CD4-positive, alpha-beta T cell (primary cell): ENCODE data around the gene AKT2. TPM values are rescaled to one million over a fixed set of nuclear protein-coding genes. Genes with fewer than 3 reads are reported as not detected.

ENCODE experiments used
- ATAC-seq: fragments of 200-7000 bp; cut with Tn5 transposase; one replicate; pipeline ENCODE4 v1.10.0; 2022; ENCODE audit warnings: mild to moderate bottlenecking; ENCODE audit not compliant: poor library complexity
- CTCF ChIA-PET: fragments of 350-600 bp; sonication (Branson Sonifier 250); formaldehyde crosslinking; loops from one replicate; lab custom pipeline; 2021; ENCODE audit warnings: antibody characterized with exemption, inconsistent platforms; lab: Charles Lee
- POLR2A ChIA-PET: fragments of 350-600 bp; sonication (Branson Sonifier 250); formaldehyde crosslinking; loops from one replicate; lab custom pipeline; 2021; ENCODE audit warnings: antibody characterized with exemption, inconsistent platforms; lab: Charles Lee
- DNase-seq, 14 experiments: peaks; one replicate each; pipeline ENCODE4 v3.0.0-alpha.2; 2013 to 2020; ENCODE audit warnings: mixed read lengths in 2 of 14
- H3K27ac ChIP-seq, 2 donors: one replicate each; pipeline versions ENCODE4 v1.5.1 to v1.7.0; 2013; ENCODE audit warnings: low read length in 2 of 2, low read depth in 1 of 2, mild to moderate bottlenecking in 1 of 2
- H3K27me3 ChIP-seq, 2 experiments: 1 replicate in 1 of 2; 2 replicates in 1 of 2; pipeline versions ENCODE4 v1.6.1 to v1.7.0; 2013; ENCODE audit warnings: low read length in 2 of 2, control low read depth in 1 of 2, mild to moderate bottlenecking in 1 of 2, moderate library complexity in 1 of 2; ENCODE audit not compliant: insufficient read depth in 2 of 2, control insufficient read depth in 1 of 2
- H3K36me3 ChIP-seq: one replicate; pipeline ENCODE4 v1.6.1; 2013; ENCODE audit warnings: low read length, control low read depth; ENCODE audit not compliant: insufficient read depth
- H3K4me1 ChIP-seq: one replicate; pipeline ENCODE4 v1.6.1; 2013; ENCODE audit warnings: low read length, control low read depth; ENCODE audit not compliant: insufficient read depth
- H3K4me3 ChIP-seq: one replicate; pipeline ENCODE4 v1.5.1; 2013; ENCODE audit warnings: mild to moderate bottlenecking, low read length, moderate library complexity
- H3K9me3 ChIP-seq, 2 experiments: 1 replicate in 1 of 2; 2 replicates in 1 of 2; pipeline versions ENCODE4 v1.6.1 to v1.7.0; 2013; ENCODE audit warnings: low read length in 2 of 2, mild to moderate bottlenecking in 2 of 2, control low read depth in 1 of 2, moderate library complexity in 1 of 2; ENCODE audit not compliant: control insufficient read depth in 1 of 2, insufficient read depth in 1 of 2
- H3K27ac Mint-ChIP-seq: one replicate; pipeline ENCODE4 v1.8.0; 2020; ENCODE audit warnings: mixed read lengths
- H3K27me3 Mint-ChIP-seq: one replicate; pipeline ENCODE4 v1.8.0; 2021; ENCODE audit warnings: mixed read lengths
- H3K36me3 Mint-ChIP-seq: one replicate; pipeline ENCODE4 v1.8.0; 2021; ENCODE audit warnings: low read depth, mixed read lengths
- H3K4me1 Mint-ChIP-seq: one replicate; pipeline ENCODE4 v1.8.0; 2021; ENCODE audit warnings: low read depth, mixed read lengths
- H3K4me3 Mint-ChIP-seq: one replicate; pipeline ENCODE4 v1.8.0; 2020; ENCODE audit warnings: mild to moderate bottlenecking, mixed read lengths
- H3K9me3 Mint-ChIP-seq: one replicate; pipeline ENCODE4 v1.8.0; 2020; ENCODE audit warnings: mixed read lengths
- intact Hi-C, 2 experiments: fragments of 100-400 bp; cut with DNase I in 1 of 2; cut with micrococcal nuclease in 1 of 2; formaldehyde crosslinking; loops; one replicate each; pipeline versions ENCODE4 v1.15.1 to v1.9.0; 2023 to 2025; cut with DNase I, micrococcal nuclease
- total RNA-seq, 174 experiments: library from RNA in 2 of 174; stranded (reverse) in 2 of 174; gene quantifications; one replicate each; pipeline ENCODE4 v1.2.3 and lab custom pipeline; 2021 to 2026
- TF ChIP-seq, protein P1 (sequence below): fragments of 200-600 bp; IDR thresholded peaks from one replicate; pipeline ENCODE4 v1.8.0; 2022; ENCODE audit warnings: antibody characterized with exemption, mild to moderate bottlenecking

Gene AKT2
- total RNA-seq, 2 experiments from 2014 or later: 197 to 199 TPM

DNA sequence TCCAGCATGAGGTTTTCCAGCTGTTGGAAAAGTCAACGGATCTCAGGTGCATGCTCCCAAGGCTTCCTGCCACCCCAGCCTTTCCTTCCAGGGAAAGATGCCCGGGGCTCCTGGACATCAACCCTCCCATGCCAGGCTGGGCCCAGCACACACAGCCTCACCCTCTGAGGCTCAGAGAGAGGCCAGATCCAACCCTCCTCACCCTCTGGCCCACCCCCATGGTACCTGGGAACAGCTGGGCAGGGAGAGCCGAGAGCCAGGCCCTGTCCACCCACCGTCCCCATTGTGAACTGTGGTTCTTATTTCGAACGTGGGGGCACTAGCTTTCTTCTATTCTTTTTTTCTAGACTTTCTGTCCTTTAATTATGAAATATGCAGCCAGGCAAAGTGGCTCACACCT lies 48.8 kb downstream of the AKT2 start:
- H3K36me3 Mint-ChIP-seq: peaks cover 73% of the 10 kb centered on the region
- no peak overlapping the region for H3K4me3 Mint-ChIP-seq
- Histone ChIP-seq H3K9me3 (no peaks in the 10 kb centered on the region), H3K36me3 (peaks cover 71% of the 10 kb centered on the region), H3K4me3 (no peak overlapping the region), H3K27me3 (no peaks in the 10 kb centered on the region), H3K27ac (no peak overlapping the region), H3K4me1 (no peaks in the 10 kb centered on the region)
- intact Hi-C loops: no loop called here
- DNase-seq: no peak
- CTCF ChIA-PET: no interaction called here
- H3K4me1 Mint-ChIP-seq: no peaks in the 10 kb centered on the region
- no peak for ATAC-seq
- POLR2A ChIA-PET: no interaction called here
- H3K9me3 Mint-ChIP-seq: no peaks in the 10 kb centered on the region
- TF ChIP-seq, protein P1, sequence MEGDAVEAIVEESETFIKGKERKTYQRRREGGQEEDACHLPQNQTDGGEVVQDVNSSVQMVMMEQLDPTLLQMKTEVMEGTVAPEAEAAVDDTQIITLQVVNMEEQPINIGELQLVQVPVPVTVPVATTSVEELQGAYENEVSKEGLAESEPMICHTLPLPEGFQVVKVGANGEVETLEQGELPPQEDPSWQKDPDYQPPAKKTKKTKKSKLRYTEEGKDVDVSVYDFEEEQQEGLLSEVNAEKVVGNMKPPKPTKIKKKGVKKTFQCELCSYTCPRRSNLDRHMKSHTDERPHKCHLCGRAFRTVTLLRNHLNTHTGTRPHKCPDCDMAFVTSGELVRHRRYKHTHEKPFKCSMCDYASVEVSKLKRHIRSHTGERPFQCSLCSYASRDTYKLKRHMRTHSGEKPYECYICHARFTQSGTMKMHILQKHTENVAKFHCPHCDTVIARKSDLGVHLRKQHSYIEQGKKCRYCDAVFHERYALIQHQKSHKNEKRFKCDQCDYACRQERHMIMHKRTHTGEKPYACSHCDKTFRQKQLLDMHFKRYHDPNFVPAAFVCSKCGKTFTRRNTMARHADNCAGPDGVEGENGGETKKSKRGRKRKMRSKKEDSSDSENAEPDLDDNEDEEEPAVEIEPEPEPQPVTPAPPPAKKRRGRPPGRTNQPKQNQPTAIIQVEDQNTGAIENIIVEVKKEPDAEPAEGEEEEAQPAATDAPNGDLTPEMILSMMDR: no peak
- H3K27me3 Mint-ChIP-seq: no peaks in the 10 kb centered on the region
- no peak overlapping the region for H3K27ac Mint-ChIP-seq

DNA sequence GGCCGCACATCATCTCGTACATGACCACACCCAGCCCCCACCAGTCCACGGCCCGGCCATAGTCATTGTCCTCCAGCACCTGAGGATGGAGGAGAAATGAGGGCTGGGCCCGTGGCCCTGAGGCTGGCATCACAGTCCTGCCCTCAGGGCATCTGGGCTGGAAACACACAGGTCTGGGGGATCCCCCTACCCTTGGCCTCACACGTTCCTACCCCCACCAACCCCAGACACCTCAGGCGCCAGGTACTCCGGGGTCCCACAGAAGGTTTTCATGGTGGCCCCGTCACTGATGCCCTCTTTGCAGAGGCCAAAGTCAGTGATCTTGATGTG lies 49.2 kb downstream of the AKT2 start:
- Histone ChIP-seq H3K9me3 (no peaks in the 10 kb centered on the region), H3K27ac (no peak overlapping the region), H3K27me3 (no peaks in the 10 kb centered on the region), H3K36me3 (peaks cover 71% of the 10 kb centered on the region), H3K4me3 (no peak overlapping the region), H3K4me1 (no peaks in the 10 kb centered on the region)
- POLR2A ChIA-PET: no interaction called here
- Mint-ChIP-seq H3K27ac (no peak overlapping the region), H3K4me3 (no peak overlapping the region), H3K27me3 (no peaks in the 10 kb centered on the region), H3K36me3 (peaks cover 69% of the 10 kb centered on the region), H3K4me1 (no peaks in the 10 kb centered on the region), H3K9me3 (no peaks in the 10 kb centered on the region)
- TF ChIP-seq, protein P1: no peak
- DNase-seq: no peak
- intact Hi-C loops: no loop called here
- CTCF ChIA-PET: no interaction called here
- ATAC-seq: no peak

DNA sequence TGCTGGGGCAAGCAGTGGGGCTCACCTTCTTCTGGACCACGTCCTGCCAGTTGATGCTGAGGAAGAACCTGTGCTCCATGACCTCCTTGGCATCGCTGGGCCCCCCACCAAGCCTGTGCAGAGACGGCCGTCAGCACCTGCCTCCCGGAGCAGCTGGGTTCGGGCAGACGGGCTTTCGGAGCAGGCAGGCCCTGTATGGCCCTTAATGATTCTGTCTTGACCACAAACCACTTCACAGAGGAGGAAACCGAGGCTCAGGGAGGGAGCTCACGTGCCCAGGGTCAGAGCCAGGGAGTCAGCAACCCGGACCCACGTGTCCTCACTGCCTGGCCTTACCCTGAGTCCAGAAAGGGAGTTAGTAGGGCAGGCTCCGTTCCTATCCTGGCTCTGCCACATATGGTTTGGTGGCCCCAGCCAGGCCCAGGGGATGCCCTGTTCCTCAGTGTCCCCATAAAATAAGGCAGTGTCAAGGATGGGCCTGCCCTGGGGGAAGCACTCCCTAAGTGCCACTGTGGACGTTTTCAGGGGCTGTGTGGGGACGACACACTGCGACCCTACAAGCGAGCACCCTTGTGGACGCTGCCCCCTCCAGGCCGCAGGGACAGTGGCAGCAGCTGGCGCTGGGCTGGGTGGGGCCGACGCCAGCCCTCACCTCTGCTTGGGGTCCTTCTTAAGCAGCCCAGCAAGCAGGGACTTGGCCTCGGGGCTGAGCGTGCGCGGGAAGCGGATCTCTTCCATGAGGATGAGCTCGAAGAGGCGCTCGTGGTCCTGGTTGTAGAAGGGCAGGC lies 49.7 kb downstream of the AKT2 start:
- no peaks in the 10 kb centered on the region for H3K9me3 ChIP-seq
- CTCF ChIA-PET: no interaction called here
- TF ChIP-seq, protein P1: no peak
- ATAC-seq (no peak), DNase-seq (no peak)
- POLR2A ChIA-PET: no interaction called here
- H3K36me3 ChIP-seq: peaks cover 70% of the 10 kb centered on the region
- Mint-ChIP-seq H3K4me3 (no peak overlapping the region), H3K4me1 (no peaks in the 10 kb centered on the region), H3K9me3 (no peaks in the 10 kb centered on the region), H3K27me3 (no peaks in the 10 kb centered on the region), H3K36me3 (peaks cover 65% of the 10 kb centered on the region), H3K27ac (no peak overlapping the region)
- intact Hi-C loops: no loop called here
- no peaks in the 10 kb centered on the region for H3K4me1 ChIP-seq
- H3K27ac ChIP-seq: no peak overlapping the region
- no peaks in the 10 kb centered on the region for H3K27me3 ChIP-seq
- no peak overlapping the region for H3K4me3 ChIP-seq
